Lung (tissue), 12 donors: ENCODE data around the gene SARS2. TPM values are rescaled to one million over a fixed set of nuclear protein-coding genes. Genes with fewer than 3 reads are reported as not detected.

Source experiments
- ATAC-seq: fragments of 200-7000 bp; cut with Tn5 transposase; one replicate; pipeline ENCODE4 v1.9.1; 2020; ENCODE audit warnings: moderate number of reproducible peaks; ENCODE audit not compliant: insufficient read depth, low FRiP score
- DNase-seq, 3 donors: peaks; one replicate each; pipeline ENCODE4 v3.0.0-alpha.2; 2013 to 2017
- H3K27ac ChIP-seq, 2 donors: one replicate each; pipeline ENCODE4 v1.5.1; 2013; ENCODE audit warnings: mild to moderate bottlenecking in 2 of 2, moderate library complexity in 2 of 2, control low read depth in 1 of 2, inconsistent platforms in 1 of 2, low read depth in 1 of 2, low read length in 1 of 2
- H3K27me3 ChIP-seq, 3 donors: one replicate each; pipeline ENCODE4 v1.5.1; 2013; ENCODE audit warnings: low read length in 2 of 3; ENCODE audit not compliant: control insufficient read depth in 3 of 3, insufficient read depth in 3 of 3
- H3K36me3 ChIP-seq, 4 donors: one replicate each; pipeline ENCODE4 v1.5.1; 2013; ENCODE audit warnings: low read length in 4 of 4, mild to moderate bottlenecking in 1 of 4, moderate library complexity in 1 of 4; ENCODE audit not compliant: control insufficient read depth in 4 of 4, insufficient read depth in 4 of 4
- H3K4me1 ChIP-seq, 5 donors: one replicate each; pipeline ENCODE4 v1.5.1; 2013; ENCODE audit warnings: low read length in 5 of 5, mild to moderate bottlenecking in 2 of 5, moderate library complexity in 1 of 5; ENCODE audit not compliant: control insufficient read depth in 5 of 5, insufficient read depth in 5 of 5
- H3K4me3 ChIP-seq: one replicate; pipeline ENCODE4 v1.5.1; 2013; ENCODE audit warnings: mild to moderate bottlenecking, control low read depth, moderate library complexity
- H3K9ac ChIP-seq, 2 donors: one replicate each; pipeline ENCODE4 v1.5.1; 2013; ENCODE audit warnings: low read length in 2 of 2, control low read depth in 1 of 2; ENCODE audit not compliant: insufficient read depth in 1 of 2
- H3K9me3 ChIP-seq, 4 donors: one replicate each; pipeline ENCODE4 v1.5.1; 2013; ENCODE audit warnings: low read length in 3 of 4, mild to moderate bottlenecking in 1 of 4, moderate library complexity in 1 of 4; ENCODE audit not compliant: control insufficient read depth in 4 of 4, insufficient read depth in 3 of 4
- WGBS, 2 donors: extraction: QIAGEN DNeasy Blood & Tissue Kit; methylation state at CpG; one replicate each; pipeline ENCODE4 v1.1.7; 2013; 5-methylcytosine and 5-hydroxymethylcytosine counted together
- polyA plus RNA-seq, 2 donors: library from polyadenylated mRNA; stranded (reverse); fragments of 200-250 nt; gene quantifications; one replicate each; pipeline ENCODE4 v1.2.1, GENCODE V29; 2013
- total RNA-seq, 2 donors: library from RNA; depleted of rRNA in 1 of 2; stranded (reverse); fragments of >200 nt in 1 of 2; gene quantifications; one replicate each; pipeline ENCODE4 v1.2.1, GENCODE V29; 2014 to 2021
- TF ChIP-seq, protein P1 (sequence below): IDR thresholded peaks from 2 replicates; pipeline ENCODE4 v1.5.1; 2012; ENCODE audit warnings: mild to moderate bottlenecking; ENCODE audit errors: control extremely low read depth, extremely low read depth
- donor health status: control.
- donor health status: control.
- donor health status: Bipolar disorder and iron deficiency.
- donor health status: healthy.
- donor health status: DM: yes; HTN: yes; CAD: no.

SARS2 gene
- total and polyA plus RNA-seq, 4 donors = 14.3 to 34.6 (median 24.3) TPM

DNA sequence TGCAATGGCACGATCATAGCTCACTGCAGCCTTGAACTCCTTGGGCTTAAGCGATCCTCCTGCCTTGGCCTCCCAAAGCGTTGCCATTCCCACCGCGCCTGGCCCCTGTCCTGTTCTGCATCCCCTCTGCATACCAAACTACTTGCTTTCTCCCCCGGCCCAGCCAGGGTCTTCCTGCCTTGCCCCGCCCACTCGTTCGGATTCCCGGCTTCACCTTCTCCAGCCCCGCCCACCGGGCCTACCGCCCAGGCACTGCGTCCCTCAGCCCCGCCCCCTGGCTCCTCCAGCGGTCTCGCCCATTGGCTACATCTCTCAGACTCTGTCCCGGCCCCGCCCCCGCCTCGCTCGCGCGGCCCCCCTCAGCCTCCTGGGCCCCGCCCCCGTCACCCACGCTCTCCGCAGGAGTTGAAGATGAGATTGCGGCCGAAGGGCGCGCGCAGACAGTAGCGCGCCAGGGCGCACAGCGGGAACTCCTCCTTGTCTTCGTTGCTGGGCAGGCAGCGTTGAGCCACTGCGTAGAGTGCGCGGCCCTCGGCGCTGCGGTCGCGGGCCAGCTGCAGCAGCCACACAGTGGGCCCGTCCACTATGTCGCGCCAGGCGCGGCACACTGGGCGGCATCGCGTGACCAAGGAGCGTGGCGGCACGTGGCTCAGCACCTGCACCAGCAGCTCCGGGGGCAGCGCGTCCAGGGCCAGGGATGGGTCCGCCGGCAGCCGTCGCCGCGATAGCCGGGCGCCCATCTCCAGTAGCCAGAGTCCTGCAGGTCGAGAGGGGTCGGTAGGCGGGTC, 19.2 kb upstream of the SARS2 start:
- peaks cover 0 to 7% (median 3%) of the 10 kb centered on the region in 5 donors for H3K4me1 ChIP-seq
- H3K27me3 ChIP-seq = no peaks in the 10 kb centered on the region
- H3K4me3 ChIP-seq = no peak overlapping the region
- TF ChIP-seq, protein P1, sequence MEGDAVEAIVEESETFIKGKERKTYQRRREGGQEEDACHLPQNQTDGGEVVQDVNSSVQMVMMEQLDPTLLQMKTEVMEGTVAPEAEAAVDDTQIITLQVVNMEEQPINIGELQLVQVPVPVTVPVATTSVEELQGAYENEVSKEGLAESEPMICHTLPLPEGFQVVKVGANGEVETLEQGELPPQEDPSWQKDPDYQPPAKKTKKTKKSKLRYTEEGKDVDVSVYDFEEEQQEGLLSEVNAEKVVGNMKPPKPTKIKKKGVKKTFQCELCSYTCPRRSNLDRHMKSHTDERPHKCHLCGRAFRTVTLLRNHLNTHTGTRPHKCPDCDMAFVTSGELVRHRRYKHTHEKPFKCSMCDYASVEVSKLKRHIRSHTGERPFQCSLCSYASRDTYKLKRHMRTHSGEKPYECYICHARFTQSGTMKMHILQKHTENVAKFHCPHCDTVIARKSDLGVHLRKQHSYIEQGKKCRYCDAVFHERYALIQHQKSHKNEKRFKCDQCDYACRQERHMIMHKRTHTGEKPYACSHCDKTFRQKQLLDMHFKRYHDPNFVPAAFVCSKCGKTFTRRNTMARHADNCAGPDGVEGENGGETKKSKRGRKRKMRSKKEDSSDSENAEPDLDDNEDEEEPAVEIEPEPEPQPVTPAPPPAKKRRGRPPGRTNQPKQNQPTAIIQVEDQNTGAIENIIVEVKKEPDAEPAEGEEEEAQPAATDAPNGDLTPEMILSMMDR = no peak
- 9 to 11% methylated on average over 71 to 72 of the region's 72 CpGs for WGBS, 2 donors
- H3K36me3 ChIP-seq = peaks cover 0 to 15% (median 7%) of the 10 kb centered on the region in 4 donors
- H3K9me3 ChIP-seq = peaks cover 0 to 2% (median 0%) of the 10 kb centered on the region in 4 donors
- ATAC-seq = peak; percentile 95
- DNase-seq = peak; percentile 78 to 89 (median 83)
- H3K27ac ChIP-seq = no peak overlapping the region
- no peak overlapping the region for H3K9ac ChIP-seq

DNA sequence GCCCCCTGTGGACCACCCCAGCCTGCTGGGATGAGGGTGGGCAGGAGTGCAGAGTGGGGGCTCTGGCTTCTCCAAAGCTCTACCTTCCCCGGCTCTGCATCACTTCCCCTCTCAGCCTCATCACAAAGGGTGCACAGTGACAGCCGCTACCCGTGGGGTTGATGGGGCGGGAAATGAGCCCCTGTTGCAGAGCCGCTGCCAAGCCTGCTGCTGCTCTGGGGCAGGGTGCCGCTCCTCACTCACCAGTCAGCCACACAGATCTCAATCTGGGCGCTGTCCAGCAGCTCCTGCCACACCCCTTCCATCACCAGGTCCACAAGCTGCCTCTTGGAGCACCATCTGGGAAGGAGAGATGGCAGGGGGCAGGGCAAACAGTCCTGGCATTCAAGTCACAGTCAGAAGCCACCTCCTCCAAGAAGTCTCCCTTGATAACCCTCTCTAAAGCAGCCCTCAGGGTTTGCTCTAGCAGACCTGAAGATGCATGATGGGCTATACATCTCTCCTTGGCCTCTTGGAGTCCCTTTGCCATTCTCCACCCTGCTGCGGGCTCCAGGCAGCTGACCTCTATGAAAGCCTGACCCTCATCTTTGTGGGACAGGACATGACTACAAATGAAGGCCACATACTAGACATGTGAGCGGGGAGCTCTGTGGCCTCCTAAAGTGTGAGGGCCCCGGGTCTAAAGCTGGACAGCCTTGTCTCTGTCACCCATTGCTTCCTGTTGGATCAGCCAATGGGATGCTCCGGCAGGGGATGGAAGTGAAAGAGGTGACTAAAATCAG, 15.9 kb upstream of the SARS2 start:
- peaks cover 0 to 7% (median 3%) of the 10 kb centered on the region in 5 donors for H3K4me1 ChIP-seq
- H3K27me3 ChIP-seq = no peaks in the 10 kb centered on the region
- H3K4me3 ChIP-seq = no peak overlapping the region
- ATAC-seq = no peak
- H3K27ac ChIP-seq = no peak overlapping the region
- H3K9ac ChIP-seq = no peak overlapping the region
- peaks cover 0 to 2% (median 0%) of the 10 kb centered on the region in 4 donors for H3K9me3 ChIP-seq
- H3K36me3 ChIP-seq = peaks cover 0 to 22% (median 12%) of the 10 kb centered on the region in 4 donors
- 80 to 86% methylated on average over 11 of the region's 11 CpGs for WGBS, 2 donors
- TF ChIP-seq, protein P1 = no peak
- no peak for DNase-seq

DNA sequence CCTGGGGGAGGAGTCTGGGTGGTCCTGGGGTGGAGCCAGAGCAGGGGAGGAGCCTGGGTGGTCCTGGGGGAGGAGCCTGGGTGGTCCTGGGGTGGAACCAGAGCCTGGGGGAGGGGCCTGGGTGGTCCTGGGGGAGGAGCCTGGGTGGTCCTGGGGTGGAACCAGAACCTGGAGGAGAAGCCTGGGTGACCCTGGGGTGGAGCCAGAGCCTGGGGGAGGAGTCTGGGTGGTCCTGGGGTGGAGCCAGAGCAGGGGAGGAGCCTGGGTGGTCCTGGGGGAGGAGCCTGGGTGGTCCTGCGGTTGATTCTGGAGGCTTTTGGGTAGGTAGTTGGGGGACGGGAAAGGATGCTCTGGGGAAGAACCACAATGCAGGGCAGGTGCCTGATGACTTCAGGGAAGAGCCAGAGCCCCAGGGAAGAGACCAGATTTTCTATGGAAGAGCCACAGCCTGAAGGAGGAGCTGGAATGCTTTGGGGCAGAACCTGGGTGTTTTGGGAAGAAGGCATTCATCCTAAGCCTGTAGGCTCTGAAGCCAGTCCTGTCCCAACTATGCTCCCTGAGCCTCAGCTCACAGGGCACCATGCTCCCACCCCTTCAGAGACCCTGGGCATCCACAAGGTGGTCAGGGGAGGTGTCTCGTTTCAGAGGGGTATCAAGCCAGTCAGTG, 15.1 kb upstream of the SARS2 start:
- Histone ChIP-seq H3K27me3 (no peaks in the 10 kb centered on the region), H3K27ac (no peak overlapping the region), H3K9me3 (peaks cover 0 to 2% (median 0%) of the 10 kb centered on the region in 4 donors), H3K4me3 (no peak overlapping the region), H3K36me3 (peaks cover 0 to 22% (median 12%) of the 10 kb centered on the region in 4 donors), H3K4me1 (peaks cover 0 to 7% (median 3%) of the 10 kb centered on the region in 5 donors), H3K9ac (no peak overlapping the region)
- TF ChIP-seq, protein P1 = no peak
- no peak for DNase-seq
- ATAC-seq = no peak
- 88 to 91% methylated on average over 3 of the region's 3 CpGs for WGBS, 2 donors
